ENCODE data around the gene KRTAP20-4.

KRTAP20-4 gene

GRCh38 chr21:30615199-30615598 lies 5.2 kb upstream of the KRTAP20-4 start:
- Histone ChIP-seq H3K18ac (ENCODE audit: low read depth in 1 of 2, low read length in 2 of 2) (no peak overlapping the region), H2AK5ac (ENCODE audit: low read length, severe bottlenecking) (no peak overlapping the region), H4K91ac (ENCODE audit: low read length) (no peak overlapping the region), H2BK120ac (ENCODE audit: low read depth, low read length) (no peak overlapping the region), H3K9me3 (ENCODE audit: control insufficient read depth, low read length) (peaks cover 10% of the 10 kb centered on the region), H3K9ac (ENCODE audit: low read length) (no peak overlapping the region), H4K8ac (ENCODE audit: low read length) (no peak overlapping the region), H3K27me3 (ENCODE audit: control insufficient read depth in 1 of 2, insufficient read depth in 1 of 2, low read length in 2 of 2) (no peaks in the 10 kb centered on the region), H2BK12ac (ENCODE audit: low read length in 2 of 2) (no peak overlapping the region), H3K14ac (ENCODE audit: low read length in 2 of 2) (no peak overlapping the region), H2BK5ac (ENCODE audit: low read depth, low read length, poor library complexity, severe bottlenecking) (no peak overlapping the region), H3K36me3 (ENCODE audit: control insufficient read depth in 1 of 2, insufficient read depth in 2 of 2, low read depth in 1 of 2, low read length in 2 of 2) (no peaks in the 10 kb centered on the region), H3K4me2 (ENCODE audit: low read length, poor library complexity, severe bottlenecking) (no peak overlapping the region), H3K4me3 (ENCODE audit: insufficient read depth in 1 of 2, low read depth in 1 of 2, low read length in 2 of 2) (no peak overlapping the region), H3K79me1 (replicated peaks; ENCODE audit: low read length, poor library complexity, severe bottlenecking) (no peaks in the 10 kb centered on the region), H2BK15ac (ENCODE audit: low read depth, poor library complexity, severe bottlenecking) (no peak overlapping the region), H3K4me1 (ENCODE audit: control insufficient read depth, insufficient read depth, low read depth, low read length) (no peaks in the 10 kb centered on the region), H2AFZ (ENCODE audit: low read depth, low read length) (no peak overlapping the region), H3K27ac (ENCODE audit: low read length, poor library complexity, severe bottlenecking) (no peak overlapping the region), H3K4ac (ENCODE audit: low read depth in 1 of 2, low read length in 2 of 2) (no peak overlapping the region), H3K23ac (ENCODE audit: low read length in 2 of 2) (no peak overlapping the region)
- DNase-seq, result no peak

GRCh38 chr21:30616125-30616524 lies 4.3 kb upstream of the KRTAP20-4 start, which contains the start of gene KRTAP20-1:
Gene KRTAP20-1 (plus strand): TSS chr21:30616425. CDS start chr21:30616455, 30 bp downstream.
- H2AFZ ChIP-seq (ENCODE audit: low read depth, low read length), result no peak within 1 kb of the TSS
- WGBS, result 80% methylated on average over 1 of the region's 2 CpGs
- no peak within 1 kb of the TSS for H3K27ac ChIP-seq (ENCODE audit: low read length, poor library complexity, severe bottlenecking)
- H2BK120ac ChIP-seq (ENCODE audit: low read depth, low read length), result no peak within 1 kb of the TSS
- no peak within 1 kb of the TSS for H3K18ac ChIP-seq (ENCODE audit: low read depth in 1 of 2, low read length in 2 of 2)
- H2BK15ac ChIP-seq (ENCODE audit: low read depth, poor library complexity, severe bottlenecking), result no peak within 1 kb of the TSS
- H2BK5ac ChIP-seq (ENCODE audit: low read depth, low read length, poor library complexity, severe bottlenecking), result no peak within 1 kb of the TSS
- H3K4ac ChIP-seq (ENCODE audit: low read depth in 1 of 2, low read length in 2 of 2), result no peak within 1 kb of the TSS
- H2BK12ac ChIP-seq (ENCODE audit: low read length in 2 of 2), result no peak within 1 kb of the TSS
- H3K4me1 ChIP-seq (ENCODE audit: control insufficient read depth, insufficient read depth, low read depth, low read length), result no peaks in the 10 kb centered on the region
- H3K14ac ChIP-seq (ENCODE audit: low read length in 2 of 2), result no peak within 1 kb of the TSS
- H3K27me3 ChIP-seq (ENCODE audit: control insufficient read depth in 1 of 2, insufficient read depth in 1 of 2, low read length in 2 of 2), result no peaks in the 10 kb centered on the region
- H3K9ac ChIP-seq (ENCODE audit: low read length), result no peak within 1 kb of the TSS
- no peak within 1 kb of the TSS for H3K23ac ChIP-seq (ENCODE audit: low read length in 2 of 2)
- DNase-seq, result no peak
- peaks cover 9% of the 10 kb centered on the region for H3K9me3 ChIP-seq (ENCODE audit: control insufficient read depth, low read length)
- H3K4me2 ChIP-seq (ENCODE audit: low read length, poor library complexity, severe bottlenecking), result no peak within 1 kb of the TSS
- H3K79me1 ChIP-seq (replicated peaks; ENCODE audit: low read length, poor library complexity, severe bottlenecking), result no peaks in the 10 kb centered on the region
- no peaks in the 10 kb centered on the region for H3K36me3 ChIP-seq (ENCODE audit: control insufficient read depth in 1 of 2, insufficient read depth in 2 of 2, low read depth in 1 of 2, low read length in 2 of 2)
- no peak within 1 kb of the TSS for H4K8ac ChIP-seq (ENCODE audit: low read length)
- no peak within 1 kb of the TSS for H3K4me3 ChIP-seq (ENCODE audit: insufficient read depth in 1 of 2, low read depth in 1 of 2, low read length in 2 of 2)
- no peak within 1 kb of the TSS for H4K91ac ChIP-seq (ENCODE audit: low read length)
- H2AK5ac ChIP-seq (ENCODE audit: low read length, severe bottlenecking), result no peak within 1 kb of the TSS

DNA sequence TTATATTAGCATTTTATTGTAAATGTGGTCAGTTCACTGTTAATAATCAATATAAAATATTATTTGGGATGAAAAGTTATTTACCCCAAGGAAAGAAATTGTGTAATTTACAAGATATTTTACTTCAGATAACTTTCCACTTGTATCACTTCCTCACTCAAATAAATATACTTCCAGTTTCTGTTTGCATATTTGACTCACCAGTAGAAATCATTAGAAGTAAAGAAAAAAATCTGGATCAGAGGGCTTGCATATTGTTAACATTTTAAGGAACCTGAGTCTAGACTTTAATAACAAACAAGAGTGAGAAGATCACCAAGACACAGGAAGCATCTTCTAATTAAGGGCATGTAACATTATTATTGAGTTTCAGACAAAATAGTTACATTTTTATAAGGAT lies 347 bp upstream of the KRTAP20-4 start:
- Histone ChIP-seq H3K4me1 (ENCODE audit: control insufficient read depth, insufficient read depth, low read depth, low read length) (no peaks in the 10 kb centered on the region), H3K14ac (ENCODE audit: low read length in 2 of 2) (no peak overlapping the region), H3K23ac (ENCODE audit: low read length in 2 of 2) (no peak overlapping the region), H3K9ac (ENCODE audit: low read length) (no peak overlapping the region), H2BK120ac (ENCODE audit: low read depth, low read length) (no peak overlapping the region), H3K79me1 (replicated peaks; ENCODE audit: low read length, poor library complexity, severe bottlenecking) (no peaks in the 10 kb centered on the region), H3K27me3 (ENCODE audit: control insufficient read depth in 1 of 2, insufficient read depth in 1 of 2, low read length in 2 of 2) (no peaks in the 10 kb centered on the region), H3K27ac (ENCODE audit: low read length, poor library complexity, severe bottlenecking) (no peak overlapping the region), H2BK5ac (ENCODE audit: low read depth, low read length, poor library complexity, severe bottlenecking) (no peak overlapping the region), H2AFZ (ENCODE audit: low read depth, low read length) (no peak overlapping the region), H2BK12ac (ENCODE audit: low read length in 2 of 2) (no peak overlapping the region), H3K36me3 (ENCODE audit: control insufficient read depth in 1 of 2, insufficient read depth in 2 of 2, low read depth in 1 of 2, low read length in 2 of 2) (no peaks in the 10 kb centered on the region), H3K18ac (ENCODE audit: low read depth in 1 of 2, low read length in 2 of 2) (no peak overlapping the region), H3K4me2 (ENCODE audit: low read length, poor library complexity, severe bottlenecking) (no peak overlapping the region), H3K9me3 (ENCODE audit: control insufficient read depth, low read length) (peaks cover 8% of the 10 kb centered on the region), H3K4ac (ENCODE audit: low read depth in 1 of 2, low read length in 2 of 2) (no peak overlapping the region), H4K91ac (ENCODE audit: low read length) (no peak overlapping the region), H2BK15ac (ENCODE audit: low read depth, poor library complexity, severe bottlenecking) (no peak overlapping the region), H4K8ac (ENCODE audit: low read length) (no peak overlapping the region), H3K4me3 (ENCODE audit: insufficient read depth in 1 of 2, low read depth in 1 of 2, low read length in 2 of 2) (no peak overlapping the region), H2AK5ac (ENCODE audit: low read length, severe bottlenecking) (no peak overlapping the region)
- DNase-seq, result no peak

DNA sequence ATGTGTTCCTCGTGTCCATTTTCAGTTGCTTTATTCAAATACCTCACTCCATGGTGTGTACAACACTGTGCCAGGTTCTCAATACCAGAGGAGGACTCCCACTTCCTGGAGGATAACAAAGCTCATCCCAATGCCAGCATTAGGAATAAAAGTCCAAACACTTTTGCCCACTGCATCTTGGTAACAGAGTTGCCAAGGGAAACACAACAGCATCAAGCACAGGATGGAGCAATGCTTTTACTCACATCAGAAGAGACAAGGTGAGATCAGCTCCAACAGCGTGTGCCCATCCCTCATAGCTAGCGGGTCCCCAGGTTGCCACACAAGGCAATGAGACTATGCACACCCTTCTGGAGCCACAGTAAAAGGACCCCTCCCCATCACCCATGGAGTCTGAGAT lies 2.9 kb downstream of the KRTAP20-4 start:
- no peaks in the 10 kb centered on the region for H3K36me3 ChIP-seq (ENCODE audit: control insufficient read depth in 1 of 2, insufficient read depth in 2 of 2, low read depth in 1 of 2, low read length in 2 of 2)
- H3K4ac ChIP-seq (ENCODE audit: low read depth in 1 of 2, low read length in 2 of 2), result no peak overlapping the region
- H3K4me3 ChIP-seq (ENCODE audit: insufficient read depth in 1 of 2, low read depth in 1 of 2, low read length in 2 of 2), result no peak overlapping the region
- WGBS, result 70% methylated on average over 3 of the region's 3 CpGs
- H3K23ac ChIP-seq (ENCODE audit: low read length in 2 of 2), result no peak overlapping the region
- no peak overlapping the region for H3K27ac ChIP-seq (ENCODE audit: low read length, poor library complexity, severe bottlenecking)
- no peak overlapping the region for H3K14ac ChIP-seq (ENCODE audit: low read length in 2 of 2)
- no peak overlapping the region for H3K9ac ChIP-seq (ENCODE audit: low read length)
- H2BK12ac ChIP-seq (ENCODE audit: low read length in 2 of 2), result no peak overlapping the region
- H3K4me2 ChIP-seq (ENCODE audit: low read length, poor library complexity, severe bottlenecking), result no peak overlapping the region
- no peak overlapping the region for H3K18ac ChIP-seq (ENCODE audit: low read depth in 1 of 2, low read length in 2 of 2)
- no peaks in the 10 kb centered on the region for H3K79me1 ChIP-seq (replicated peaks; ENCODE audit: low read length, poor library complexity, severe bottlenecking)
- H2BK15ac ChIP-seq (ENCODE audit: low read depth, poor library complexity, severe bottlenecking), result no peak overlapping the region
- H3K9me3 ChIP-seq (ENCODE audit: control insufficient read depth, low read length), result peaks cover 9% of the 10 kb centered on the region
- no peak overlapping the region for H2AK5ac ChIP-seq (ENCODE audit: low read length, severe bottlenecking)
- no peak overlapping the region for H4K91ac ChIP-seq (ENCODE audit: low read length)
- H2BK5ac ChIP-seq (ENCODE audit: low read depth, low read length, poor library complexity, severe bottlenecking), result no peak overlapping the region
- H3K27me3 ChIP-seq (ENCODE audit: control insufficient read depth in 1 of 2, insufficient read depth in 1 of 2, low read length in 2 of 2), result no peaks in the 10 kb centered on the region
- H4K8ac ChIP-seq (ENCODE audit: low read length), result no peak overlapping the region
- DNase-seq, result no peak
- H2AFZ ChIP-seq (ENCODE audit: low read depth, low read length), result no peak overlapping the region
- no peaks in the 10 kb centered on the region for H3K4me1 ChIP-seq (ENCODE audit: control insufficient read depth, insufficient read depth, low read depth, low read length)
- no peak overlapping the region for H2BK120ac ChIP-seq (ENCODE audit: low read depth, low read length)

All from mesenchymal stem cell (in vitro differentiated cells and primary cell).